IMR-90 (cell line): ENCODE results near the gene PTH1R. TPM values are rescaled to one million over a fixed set of nuclear protein-coding genes. Genes with fewer than 3 reads are reported as not detected.

Source experiments
- ATAC-seq: fragments of 200-7000 bp; cut with Tn5 transposase; 2 replicates; pipeline ENCODE4 v1.9.1; 2020; ENCODE audit warnings: low read depth, mild to moderate bottlenecking, moderate library complexity
- BruUV-seq: library from RNA; stranded (reverse); fragments of 400-500 nt; replicated peaks from 2 replicates; lab custom pipeline; 2021; lab: Mats Ljungman, UMichigan
- CTCF ChIA-PET: fragments of 300-600 bp; formaldehyde crosslinking; extraction: SDS; loops from one replicate; lab custom pipeline; 2021; ENCODE audit warnings: antibody characterized with exemption; lab: Yijun Ruan, JAX
- POLR2A ChIA-PET: fragments of 300-600 bp; sonication (Branson Sonifier 250); formaldehyde crosslinking; loops from one replicate; lab custom pipeline; 2022; ENCODE audit warnings: antibody characterized with exemption; ENCODE audit not compliant: unreplicated experiment; lab: Charles Lee
- DNase-seq: peaks from one replicate; pipeline ENCODE4 v3.0.0; 2013
- H2AFZ ChIP-seq: replicated peaks from 2 replicates; pipeline ENCODE3; 2013; ENCODE audit warnings: low read length, mild to moderate bottlenecking; ENCODE audit not compliant: poor library complexity
- H2AK5ac ChIP-seq: 2 replicates; pipeline ENCODE4 v1.6.1; 2013; ENCODE audit warnings: low read depth, low read length, inconsistent platforms
- H2AK9ac ChIP-seq: replicated peaks from 2 replicates; pipeline ENCODE3; 2013; ENCODE audit warnings: mild to moderate bottlenecking, low read depth, low read length, moderate library complexity; ENCODE audit not compliant: poor library complexity
- H2BK120ac ChIP-seq: 2 replicates; pipeline ENCODE4 v1.6.1; 2013; ENCODE audit warnings: low read depth, low read length, inconsistent platforms
- H2BK15ac ChIP-seq: 3 replicates; pipeline ENCODE4 v1.6.1; 2013; ENCODE audit warnings: low read depth, low read length, inconsistent platforms
- H2BK20ac ChIP-seq: 2 replicates; pipeline ENCODE4 v1.6.1; 2013; ENCODE audit warnings: low read depth, mild to moderate bottlenecking, inconsistent platforms, low read length, moderate library complexity
- H2BK5ac ChIP-seq: 2 replicates; pipeline ENCODE4 v1.6.1; 2013; ENCODE audit warnings: mild to moderate bottlenecking, low read depth, low read length, inconsistent platforms; ENCODE audit not compliant: poor library complexity, severe bottlenecking
- H3K14ac ChIP-seq: replicated peaks from 2 replicates; pipeline ENCODE4 v1.6.1; 2013; ENCODE audit warnings: low read depth, low read length, inconsistent platforms
- H3K18ac ChIP-seq: 2 replicates; pipeline ENCODE4 v1.6.1; 2013; ENCODE audit warnings: low read depth, low read length, control low read depth
- H3K23ac ChIP-seq: 2 replicates; pipeline ENCODE4 v1.6.1; 2013; ENCODE audit warnings: low read depth, low read length, inconsistent platforms
- H3K27ac ChIP-seq: 2 replicates; pipeline ENCODE4 v1.5.1; 2013; ENCODE audit warnings: mild to moderate bottlenecking, control low read depth, low read length; ENCODE audit not compliant: insufficient read depth
- H3K27me3 ChIP-seq: 2 replicates; pipeline ENCODE4 v1.6.1; 2013; ENCODE audit warnings: low read length; ENCODE audit not compliant: control insufficient read depth, insufficient read depth
- H3K36me3 ChIP-seq: 2 replicates; pipeline ENCODE4 v1.6.1; 2013; ENCODE audit warnings: low read length, mixed read lengths; ENCODE audit not compliant: control insufficient read depth, insufficient read depth
- H3K4ac ChIP-seq: 2 replicates; pipeline ENCODE4 v1.6.1; 2013; ENCODE audit warnings: low read depth, low read length, inconsistent platforms
- H3K4me1 ChIP-seq: 2 replicates; pipeline ENCODE4 v1.6.1; 2013; ENCODE audit warnings: low read length, mixed read lengths; ENCODE audit not compliant: control insufficient read depth, insufficient read depth
- H3K4me2 ChIP-seq: 2 replicates; pipeline ENCODE4 v1.6.1; 2013; ENCODE audit warnings: low read depth, mild to moderate bottlenecking, control low read depth, low read length, moderate library complexity
- H3K4me3 ChIP-seq: 2 replicates; pipeline ENCODE4 v1.5.1; 2013; ENCODE audit warnings: low read depth, mild to moderate bottlenecking, control low read depth, low read length, moderate library complexity; ENCODE audit not compliant: insufficient read depth
- H3K56ac ChIP-seq: 2 replicates; pipeline ENCODE4 v1.6.1; 2013; ENCODE audit warnings: low read length, inconsistent platforms; ENCODE audit not compliant: insufficient read depth; ENCODE audit errors: extremely low read depth
- H3K79me1 ChIP-seq, 2 experiments: 2 replicates each; pipeline ENCODE4 v1.6.1; 2013; ENCODE audit warnings: low read length in 2 of 2, inconsistent platforms in 1 of 2, low read depth in 1 of 2
- H3K9ac ChIP-seq: 2 replicates; pipeline ENCODE4 v1.6.1; 2013; ENCODE audit warnings: low read depth, low read length, control low read depth
- H3K9me1 ChIP-seq: 2 replicates; pipeline ENCODE4 v1.6.1; 2013; ENCODE audit warnings: low read length, inconsistent platforms; ENCODE audit not compliant: insufficient read depth
- H3K9me3 ChIP-seq: 2 replicates; pipeline ENCODE4 v1.6.1; 2013; ENCODE audit warnings: low read length; ENCODE audit not compliant: control insufficient read depth, insufficient read depth
- H4K20me1 ChIP-seq: 2 replicates; pipeline ENCODE4 v1.6.1; 2013; ENCODE audit warnings: low read length, inconsistent platforms; ENCODE audit not compliant: insufficient read depth
- H4K5ac ChIP-seq: 2 replicates; pipeline ENCODE4 v1.6.1; 2013; ENCODE audit warnings: mild to moderate bottlenecking, low read depth, low read length, control low read depth
- H4K8ac ChIP-seq, 2 experiments: 2 replicates each; pipeline ENCODE4 v1.6.1; 2013; ENCODE audit warnings: low read depth in 2 of 2, low read length in 2 of 2, control low read depth in 1 of 2, inconsistent platforms in 1 of 2
- H4K91ac ChIP-seq: 2 replicates; pipeline ENCODE4 v1.6.1; 2013; ENCODE audit warnings: low read depth, low read length, inconsistent platforms; ENCODE audit not compliant: insufficient read depth
- BHLHE40 ChIP-seq: fragments of 150-350 bp; IDR thresholded peaks from 2 replicates; pipeline ENCODE4 v1.6.1; 2016; ENCODE audit warnings: mild to moderate bottlenecking, low read depth, low read length
- CEBPB ChIP-seq: IDR thresholded peaks from 2 replicates; pipeline ENCODE4 v1.6.1; 2012; ENCODE audit warnings: low read depth, low read length, improper control_type of control experiment
- CHD1 ChIP-seq: IDR thresholded peaks from 2 replicates; pipeline ENCODE4 v1.6.1; 2012; ENCODE audit warnings: low read depth, low read length, improper control_type of control experiment
- FOS ChIP-seq: fragments of 150-350 bp; IDR thresholded peaks from 2 replicates; pipeline ENCODE4 v1.6.1; 2016; ENCODE audit warnings: low read depth, low read length
- MAFK ChIP-seq: IDR thresholded peaks from 2 replicates; pipeline ENCODE4 v1.6.1; 2012; ENCODE audit warnings: low read depth, low read length, improper control_type of control experiment
- MAZ ChIP-seq: IDR thresholded peaks from 2 replicates; pipeline ENCODE4 v1.6.1; 2012; ENCODE audit warnings: low read depth, mild to moderate bottlenecking, low read length, improper control_type of control experiment, moderate library complexity, borderline replicate concordance
- MXI1 ChIP-seq: IDR thresholded peaks from 2 replicates; pipeline ENCODE4 v1.6.1; 2012; ENCODE audit warnings: low read depth, mild to moderate bottlenecking, low read length, moderate library complexity, borderline replicate concordance
- NFE2L2 ChIP-seq: fragments of 150-350 bp; IDR thresholded peaks from 2 replicates; pipeline ENCODE4 v1.6.1; 2016; ENCODE audit warnings: low read depth, mild to moderate bottlenecking, low read length
- POLR2A ChIP-seq: IDR thresholded peaks from 2 replicates; pipeline ENCODE4 v1.6.1; 2012; ENCODE audit warnings: mild to moderate bottlenecking, low read depth, low read length
- RAD21 ChIP-seq: IDR thresholded peaks from 2 replicates; pipeline ENCODE4 v1.6.1; 2012; ENCODE audit warnings: low read length, improper control_type of control experiment
- RCOR1 ChIP-seq: IDR thresholded peaks from 2 replicates; pipeline ENCODE4 v1.6.1; 2012; ENCODE audit warnings: mild to moderate bottlenecking, low read length, improper control_type of control experiment; ENCODE audit not compliant: insufficient replicate concordance
- RFX5 ChIP-seq: IDR thresholded peaks from 2 replicates; pipeline ENCODE4 v1.8.0; 2012; ENCODE audit warnings: low read depth, mild to moderate bottlenecking, low read length, moderate library complexity
- SMC3 ChIP-seq: fragments of 150-350 bp; IDR thresholded peaks from 2 replicates; pipeline ENCODE4 v1.6.1; 2016; ENCODE audit warnings: low read depth, mild to moderate bottlenecking, antibody characterized with exemption, low read length, moderate library complexity
- USF2 ChIP-seq: fragments of 150-350 bp; IDR thresholded peaks from 2 replicates; pipeline ENCODE4 v1.6.1; 2017; ENCODE audit warnings: mild to moderate bottlenecking, antibody characterized with exemption, low read length, low read depth
- WGBS, 2 experiments: methylation state at CpG; one replicate each; pipeline versions ENCODE4 v1.1.5 to v1.1.7; 2013; ENCODE audit warnings: missing lambda C conversion rate in 2 of 2; ENCODE audit not compliant: insufficient read length in 1 of 2; ENCODE audit errors: extremely low coverage in 2 of 2; 5-methylcytosine and 5-hydroxymethylcytosine counted together
- dilution Hi-C: fragments of 300-500 bp; cut with HindIII; formaldehyde crosslinking; loops from one replicate; pipeline ENCODE4 v1.14.3; 2018; ENCODE audit warnings: low sequenced_read_pairs; ENCODE audit not compliant: unreplicated experiment
- in situ Hi-C: fragments of 300-500 bp; cut with MboI; formaldehyde crosslinking; loops from 3 replicates; pipeline ENCODE4 v1.14.3; 2019; ENCODE audit warnings: low sequenced_read_pairs, inconsistent platforms, mixed read lengths
- intact Hi-C: fragments of 100-400 bp; cut with micrococcal nuclease; formaldehyde crosslinking; loops from 2 replicates; pipeline ENCODE4 v1.10.0; 2022
- polyA plus RNA-seq, 3 experiments: library from polyadenylated mRNA; depleted of rRNA; stranded (reverse); fragments of >200 nt; gene quantifications; 2 replicates each; pipeline ENCODE4 v1.2.3, GENCODE V29; 2012; ENCODE audit warnings: low replicate concordance in 1 of 3
- total RNA-seq: library from RNA; depleted of rRNA; stranded (reverse); fragments of >200 nt; gene quantifications from 2 replicates; pipeline ENCODE4 v1.2.3, GENCODE V29; 2012
- TF ChIP-seq, protein P1 (sequence below): fragments of 150-350 bp; IDR thresholded peaks from 2 replicates; pipeline ENCODE4 v1.6.1; 2016; ENCODE audit warnings: low read depth, mild to moderate bottlenecking, low read length, moderate library complexity, borderline replicate concordance
- TF ChIP-seq, protein P2 (sequence below): conservative IDR thresholded peaks from 2 replicates; pipeline ENCODE4 v1.5.1; 2012; ENCODE audit warnings: mild to moderate bottlenecking, low read depth, low read length, improper control_type of control experiment

The PTH1R gene
- total and polyA plus RNA-seq, 2 of the 4 experiments (the other 2 are of a cell fraction), result 0.15 to 0.18 TPM

DNA sequence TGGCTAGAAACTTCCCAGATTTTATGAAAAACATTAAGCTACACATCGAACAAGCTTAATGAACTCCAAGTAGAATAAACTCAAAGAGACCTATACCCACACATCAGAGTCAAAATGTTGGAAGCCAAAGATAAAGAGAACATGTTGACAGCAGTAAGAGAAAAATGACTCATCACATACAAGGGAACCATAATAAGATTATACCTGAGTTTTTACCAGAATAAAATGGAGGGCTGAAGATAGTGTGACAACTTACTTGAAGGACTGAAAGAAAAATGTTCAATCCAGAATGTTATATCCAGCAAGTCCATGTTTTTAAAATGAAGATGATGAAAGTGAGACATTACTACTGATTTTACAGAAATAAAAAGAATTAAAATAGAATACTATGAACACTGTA is 37.0 kb upstream of the PTH1R start:
- Histone ChIP-seq H3K9me3 (peaks cover 15% of the 10 kb centered on the region), H3K4me1 (peaks cover under 1% of the 10 kb centered on the region; the same call in 1 of the 2 replicates), H2BK5ac (no peak overlapping the region), H2BK20ac (no peak overlapping the region), H3K36me3 (no peaks in the 10 kb centered on the region), H2AFZ (no peak overlapping the region), H3K23ac (no peak overlapping the region), H3K9me1 (no peaks in the 10 kb centered on the region), H4K91ac (no peak overlapping the region), H3K56ac (no peak overlapping the region), H2BK15ac (no peak overlapping the region), H3K9ac (no peak overlapping the region), H4K20me1 (no peaks in the 10 kb centered on the region), H4K8ac (no peak overlapping the region), H2AK9ac (no peak overlapping the region), H3K14ac (no peak overlapping the region), H3K4me2 (no peak overlapping the region), H2AK5ac (no peak overlapping the region), H3K18ac (no peak overlapping the region), H3K4me3 (no peak overlapping the region), H2BK120ac (no peak overlapping the region), H3K4ac (no peak overlapping the region), H3K27me3 (no peaks in the 10 kb centered on the region; the same call in none of the 2 replicates), H4K5ac (no peak overlapping the region), H3K79me1 (no peaks in the 10 kb centered on the region), H3K27ac (no peak overlapping the region)
- dilution Hi-C loops, result no loop called here
- in situ Hi-C loops, result no loop called here
- DNase-seq (no peak), ATAC-seq (no peak)
- no TSS peak for BruUV-seq
- WGBS, 2 experiments, result no CpG with 5 or more reads among the region's 1 CpG
- TF ChIP-seq, protein P1, sequence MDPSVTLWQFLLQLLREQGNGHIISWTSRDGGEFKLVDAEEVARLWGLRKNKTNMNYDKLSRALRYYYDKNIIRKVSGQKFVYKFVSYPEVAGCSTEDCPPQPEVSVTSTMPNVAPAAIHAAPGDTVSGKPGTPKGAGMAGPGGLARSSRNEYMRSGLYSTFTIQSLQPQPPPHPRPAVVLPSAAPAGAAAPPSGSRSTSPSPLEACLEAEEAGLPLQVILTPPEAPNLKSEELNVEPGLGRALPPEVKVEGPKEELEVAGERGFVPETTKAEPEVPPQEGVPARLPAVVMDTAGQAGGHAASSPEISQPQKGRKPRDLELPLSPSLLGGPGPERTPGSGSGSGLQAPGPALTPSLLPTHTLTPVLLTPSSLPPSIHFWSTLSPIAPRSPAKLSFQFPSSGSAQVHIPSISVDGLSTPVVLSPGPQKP, result no peak
- TF ChIP-seq CHD1 (no peak), SMC3 (no peak), NFE2L2 (no peak), USF2 (no peak), POLR2A (no peak), FOS (no peak), CEBPB (no peak), RAD21 (no peak), RCOR1 (no peak), MXI1 (no peak), MAFK (no peak), RFX5 (no peak), MAZ (no peak), BHLHE40 (no peak)
- TF ChIP-seq, protein P2, sequence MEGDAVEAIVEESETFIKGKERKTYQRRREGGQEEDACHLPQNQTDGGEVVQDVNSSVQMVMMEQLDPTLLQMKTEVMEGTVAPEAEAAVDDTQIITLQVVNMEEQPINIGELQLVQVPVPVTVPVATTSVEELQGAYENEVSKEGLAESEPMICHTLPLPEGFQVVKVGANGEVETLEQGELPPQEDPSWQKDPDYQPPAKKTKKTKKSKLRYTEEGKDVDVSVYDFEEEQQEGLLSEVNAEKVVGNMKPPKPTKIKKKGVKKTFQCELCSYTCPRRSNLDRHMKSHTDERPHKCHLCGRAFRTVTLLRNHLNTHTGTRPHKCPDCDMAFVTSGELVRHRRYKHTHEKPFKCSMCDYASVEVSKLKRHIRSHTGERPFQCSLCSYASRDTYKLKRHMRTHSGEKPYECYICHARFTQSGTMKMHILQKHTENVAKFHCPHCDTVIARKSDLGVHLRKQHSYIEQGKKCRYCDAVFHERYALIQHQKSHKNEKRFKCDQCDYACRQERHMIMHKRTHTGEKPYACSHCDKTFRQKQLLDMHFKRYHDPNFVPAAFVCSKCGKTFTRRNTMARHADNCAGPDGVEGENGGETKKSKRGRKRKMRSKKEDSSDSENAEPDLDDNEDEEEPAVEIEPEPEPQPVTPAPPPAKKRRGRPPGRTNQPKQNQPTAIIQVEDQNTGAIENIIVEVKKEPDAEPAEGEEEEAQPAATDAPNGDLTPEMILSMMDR, result no peak
- intact Hi-C loops, result no loop called here
- POLR2A ChIA-PET, result no interaction called here
- CTCF ChIA-PET, result no interaction called here
